Lower lobe of right lung (tissue), 2 donors: ENCODE measurements around the gene EFS. TPM values are rescaled to one million over a fixed set of nuclear protein-coding genes. Genes with fewer than 3 reads are reported as not detected.

Source experiments
- ATAC-seq, 2 donors: fragments of 200-7000 bp; cut with Tn5 transposase; one replicate each; pipeline ENCODE4 v1.9.1; 2020 to 2022; ENCODE audit warnings: mild to moderate bottlenecking in 2 of 2, moderate library complexity in 2 of 2
- DNase-seq: peaks from one replicate; pipeline ENCODE4 v3.0.0-alpha.2; 2020
- H3K27ac ChIP-seq: fragments of 200-600 bp; one replicate; pipeline ENCODE4 v1.8.0; 2022
- H3K27me3 ChIP-seq: fragments of 200-600 bp; one replicate; pipeline ENCODE4 v1.8.0; 2022; ENCODE audit warnings: low read depth
- H3K36me3 ChIP-seq: fragments of 200-600 bp; one replicate; pipeline ENCODE4 v1.8.0; 2022; ENCODE audit warnings: mild to moderate bottlenecking
- H3K4me1 ChIP-seq: fragments of 200-600 bp; one replicate; pipeline ENCODE4 v1.8.0; 2022
- H3K4me3 ChIP-seq: fragments of 200-600 bp; one replicate; pipeline ENCODE4 v1.8.0; 2022; ENCODE audit warnings: mild to moderate bottlenecking
- H3K9me3 ChIP-seq: fragments of 200-600 bp; one replicate; pipeline ENCODE4 v1.8.0; 2022
- CTCF ChIP-seq: fragments of 200-600 bp; IDR thresholded peaks from one replicate; pipeline ENCODE4 v1.8.0; 2022; ENCODE audit warnings: antibody characterized with exemption, mild to moderate bottlenecking
- intact Hi-C: fragments of 100-400 bp; cut with DNase I; formaldehyde crosslinking; loops from one replicate; pipeline ENCODE4 v1.11.0; 2022
- total RNA-seq: library from RNA; stranded (reverse); fragmentation: NEBNext Ultra II Directional; extraction: Animal tissue kit (Norgen Biotek cat#: 25700); gene quantifications from one replicate; pipeline ENCODE4 v1.2.1, GENCODE V29; 2021
- donor health status: DM: no; HTN: yes; CAD: no; lungs with severe emphysema.

Gene EFS
- total RNA-seq, 1 donor from 2014 or later: 11.5 TPM

GRCh38 chr14:23384364-23385080, 19.6 kb upstream of the EFS start:
- Histone ChIP-seq H3K4me1 (no peaks in the 10 kb centered on the region), H3K9me3 (no peaks in the 10 kb centered on the region), H3K36me3 (no peaks in the 10 kb centered on the region), H3K4me3 (no peak overlapping the region), H3K27ac (no peak overlapping the region), H3K27me3 (peaks cover 4% of the 10 kb centered on the region)
- DNase-seq (no peak), ATAC-seq (no peak)
- intact Hi-C loops: no loop called here
- no peak for TF ChIP-seq CTCF

GRCh38 chr14:23382731-23383440, 17.9 kb upstream of the EFS start:
- no peak overlapping the region for H3K4me3 ChIP-seq
- no peaks in the 10 kb centered on the region for H3K9me3 ChIP-seq
- no peak for TF ChIP-seq CTCF
- no peak overlapping the region for H3K27ac ChIP-seq
- DNase-seq: no peak
- no peak for ATAC-seq
- H3K27me3 ChIP-seq: peaks cover 4% of the 10 kb centered on the region
- H3K36me3 ChIP-seq: no peaks in the 10 kb centered on the region
- intact Hi-C loops: no loop called here
- H3K4me1 ChIP-seq: no peaks in the 10 kb centered on the region

- Histone ChIP-seq H3K27me3 (peaks cover 4% of the 10 kb centered on the region), H3K9me3 (no peaks in the 10 kb centered on the region), H3K36me3 (no peaks in the 10 kb centered on the region), H3K4me3 (no peak overlapping the region), H3K4me1 (no peaks in the 10 kb centered on the region), H3K27ac (no peak overlapping the region)
- ATAC-seq (no peak), DNase-seq (no peak)
- intact Hi-C loops: no loop called here
- no peak for TF ChIP-seq CTCF
These were observed 17.3 kb upstream of the EFS start for GRCh38 chr14:23382276-23382675.

- TF ChIP-seq CTCF: no peak
- Histone ChIP-seq H3K27me3 (peaks cover 4% of the 10 kb centered on the region), H3K36me3 (no peaks in the 10 kb centered on the region), H3K9me3 (no peaks in the 10 kb centered on the region), H3K27ac (no peak overlapping the region), H3K4me1 (no peaks in the 10 kb centered on the region), H3K4me3 (no peak overlapping the region)
- DNase-seq (no peak), ATAC-seq (no peak)
- intact Hi-C loops: no loop called here
These were observed 16.9 kb upstream of the EFS start for GRCh38 chr14:23381871-23382270.

GRCh38 chr14:23380976-23381375, 16.0 kb upstream of the EFS start:
- Histone ChIP-seq H3K9me3 (no peaks in the 10 kb centered on the region), H3K27ac (no peak overlapping the region), H3K36me3 (no peaks in the 10 kb centered on the region), H3K4me1 (no peaks in the 10 kb centered on the region), H3K4me3 (no peak overlapping the region), H3K27me3 (peaks cover 4% of the 10 kb centered on the region)
- intact Hi-C loops: no loop called here
- TF ChIP-seq CTCF: no peak
- DNase-seq (no peak), ATAC-seq (no peak)
